OCI-LY3 (cell line): ENCODE measurements around the gene C2CD2L.

Experiments used
- H2AFZ ChIP-seq: fragments of 200-600, 300-600 bp; shearing (Covaris generic); 2 replicates; pipeline ENCODE4 v1.6.0; 2014; ENCODE audit warnings: antibody characterized with exemption, low read depth, low read length
- H3K27ac ChIP-seq: fragments of 200-600, 300-600 bp; sonication (generic); 2 replicates; pipeline ENCODE4 v1.5.1; 2014; ENCODE audit warnings: mild to moderate bottlenecking, low read length, moderate library complexity, mixed read lengths
- H3K27me3 ChIP-seq: fragments of 200-600, 300-600 bp; sonication (generic); 2 replicates; pipeline ENCODE4 v1.6.1; 2014; ENCODE audit warnings: low read depth, low read length, mixed read lengths
- H3K36me3 ChIP-seq: fragments of 200-600, 300-600 bp; sonication (generic); replicated peaks from 2 replicates; pipeline ENCODE3; 2014; ENCODE audit warnings: low read depth, low read length, mixed read lengths
- H3K4me1 ChIP-seq: fragments of 300-600, 200-600 bp; sonication (generic); 2 replicates; pipeline ENCODE4 v1.6.1; 2014; ENCODE audit warnings: low read length, mixed read lengths
- H3K4me2 ChIP-seq: fragments of 200-600, 300-600 bp; sonication (generic); 2 replicates; pipeline ENCODE4 v1.6.1; 2014; ENCODE audit warnings: low read length, mixed read lengths
- H3K4me3 ChIP-seq: fragments of 300-600, 200-600 bp; sonication (generic); 2 replicates; pipeline ENCODE4 v1.5.1; 2014; ENCODE audit warnings: antibody characterized with exemption, mild to moderate bottlenecking, low read length, moderate library complexity
- H3K79me2 ChIP-seq: fragments of 300-600, 200-600 bp; shearing (Covaris generic); 2 replicates; pipeline ENCODE4 v1.6.1; 2014; ENCODE audit warnings: mild to moderate bottlenecking, low read length, mixed read lengths
- H3K9ac ChIP-seq: fragments of 300-600, 200-600 bp; shearing (Covaris generic); 2 replicates; pipeline ENCODE4 v1.6.0; 2014; ENCODE audit warnings: mild to moderate bottlenecking, low read length, moderate library complexity
- H3K9me3 ChIP-seq: fragments of 200-600, 300-600 bp; shearing (Covaris generic); 2 replicates; pipeline ENCODE4 v1.6.1; 2014; ENCODE audit warnings: low read length, mixed read lengths; ENCODE audit not compliant: insufficient read depth
- H4K20me1 ChIP-seq: fragments of 200-600, 300-600 bp; sonication (generic); 2 replicates; pipeline ENCODE4 v1.6.1; 2016; ENCODE audit warnings: low read length, mixed read lengths; ENCODE audit not compliant: insufficient read depth
- EZH2phosphoT487 ChIP-seq: fragments of 200-600 bp; shearing (Covaris generic); IDR thresholded peaks from 2 replicates; pipeline ENCODE4 v1.6.1; 2018; ENCODE audit warnings: antibody characterized with exemption, mixed run types, low read depth
- TF ChIP-seq, protein P1 (sequence below): fragments of 200-600, 300-600 bp; sonication (generic); IDR thresholded peaks from 2 replicates; pipeline ENCODE4 v1.5.1; 2014; ENCODE audit warnings: antibody characterized with exemption, low read length, low read depth

Gene C2CD2L

DNA sequence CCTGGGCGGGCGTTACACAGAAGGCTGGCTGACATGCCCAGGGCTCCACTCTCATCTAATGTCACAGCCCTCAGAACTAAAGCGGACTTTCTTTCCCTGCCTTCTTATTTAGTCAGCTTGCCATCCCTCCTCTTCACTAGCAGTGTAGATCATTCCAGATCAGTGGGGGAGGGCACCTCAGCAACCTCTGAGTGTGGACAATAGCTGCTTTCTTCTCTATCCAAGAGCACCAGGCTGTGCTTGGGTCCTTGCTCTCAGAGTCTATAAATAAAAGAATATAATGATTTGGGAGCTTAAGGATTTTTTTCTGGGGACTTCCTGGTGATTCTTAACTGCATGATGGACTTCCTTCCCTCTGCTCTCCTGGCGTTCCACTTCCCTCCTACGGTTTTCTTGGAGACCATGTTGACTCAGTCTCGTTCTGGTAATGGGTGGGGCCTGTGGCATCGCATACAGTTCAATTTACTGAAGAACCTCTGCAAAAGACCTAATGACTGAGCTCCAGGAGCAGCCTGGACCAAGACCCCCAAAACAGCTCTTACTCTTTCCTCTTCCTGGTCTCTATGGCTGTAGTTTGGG is 25.4 kb upstream of the C2CD2L start:
- Histone ChIP-seq H4K20me1 (no peaks in the 10 kb centered on the region), H3K9me3 (no peaks in the 10 kb centered on the region), H3K27me3 (no peaks in the 10 kb centered on the region), H3K4me2 (no peak overlapping the region), H3K4me3 (no peak overlapping the region), H3K79me2 (peaks cover 14% of the 10 kb centered on the region), H3K9ac (no peak overlapping the region), H2AFZ (no peak overlapping the region), H3K4me1 (peaks cover 10% of the 10 kb centered on the region), H3K27ac (no peak overlapping the region), H3K36me3 (peaks cover 12% of the 10 kb centered on the region)
- TF ChIP-seq EZH2phosphoT487 = no peak
- TF ChIP-seq, protein P1, sequence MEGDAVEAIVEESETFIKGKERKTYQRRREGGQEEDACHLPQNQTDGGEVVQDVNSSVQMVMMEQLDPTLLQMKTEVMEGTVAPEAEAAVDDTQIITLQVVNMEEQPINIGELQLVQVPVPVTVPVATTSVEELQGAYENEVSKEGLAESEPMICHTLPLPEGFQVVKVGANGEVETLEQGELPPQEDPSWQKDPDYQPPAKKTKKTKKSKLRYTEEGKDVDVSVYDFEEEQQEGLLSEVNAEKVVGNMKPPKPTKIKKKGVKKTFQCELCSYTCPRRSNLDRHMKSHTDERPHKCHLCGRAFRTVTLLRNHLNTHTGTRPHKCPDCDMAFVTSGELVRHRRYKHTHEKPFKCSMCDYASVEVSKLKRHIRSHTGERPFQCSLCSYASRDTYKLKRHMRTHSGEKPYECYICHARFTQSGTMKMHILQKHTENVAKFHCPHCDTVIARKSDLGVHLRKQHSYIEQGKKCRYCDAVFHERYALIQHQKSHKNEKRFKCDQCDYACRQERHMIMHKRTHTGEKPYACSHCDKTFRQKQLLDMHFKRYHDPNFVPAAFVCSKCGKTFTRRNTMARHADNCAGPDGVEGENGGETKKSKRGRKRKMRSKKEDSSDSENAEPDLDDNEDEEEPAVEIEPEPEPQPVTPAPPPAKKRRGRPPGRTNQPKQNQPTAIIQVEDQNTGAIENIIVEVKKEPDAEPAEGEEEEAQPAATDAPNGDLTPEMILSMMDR = no peak

DNA sequence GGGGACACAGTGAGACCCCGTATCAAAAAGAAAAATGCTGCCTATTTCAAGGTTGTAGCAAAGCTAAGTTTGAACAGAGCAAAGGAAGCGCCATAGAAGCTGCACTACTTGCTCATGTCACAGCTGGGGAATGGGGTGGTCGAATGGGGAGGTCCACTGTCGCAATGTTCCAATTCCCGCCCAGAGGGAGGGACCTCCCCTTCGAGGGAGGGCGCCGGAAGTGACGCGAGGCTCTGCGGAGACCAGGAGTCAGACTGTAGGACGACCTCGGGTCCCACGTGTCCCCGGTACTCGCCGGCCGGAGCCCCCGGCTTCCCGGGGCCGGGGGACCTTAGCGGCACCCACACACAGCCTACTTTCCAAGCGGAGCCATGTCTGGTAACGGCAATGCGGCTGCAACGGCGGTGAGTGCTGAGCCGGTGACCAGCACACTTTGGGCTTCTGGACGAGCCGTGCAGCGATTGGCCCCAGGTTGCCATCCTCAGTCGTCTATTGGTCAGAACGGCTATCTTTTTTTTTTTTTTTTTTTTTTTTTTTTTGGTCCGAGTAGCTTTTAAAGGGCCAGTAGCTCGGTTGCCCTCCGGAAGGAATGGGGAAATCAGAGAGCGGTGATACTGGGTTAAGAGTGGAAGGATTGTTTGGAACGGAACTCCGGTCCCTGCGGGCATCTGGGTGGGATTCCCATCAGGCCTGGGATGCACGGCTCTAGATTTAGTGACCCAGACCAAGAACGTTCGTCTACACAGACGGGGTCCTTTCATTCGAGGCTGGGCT is 22.3 kb upstream of the C2CD2L start, which contains the start of gene HMBS:
TSS of gene HMBS (plus strand) at position 219 of the 774 bp plus-strand sequence. CDS start at position 372, 153 bp downstream.
- no peak for TF ChIP-seq EZH2phosphoT487
- TF ChIP-seq, protein P1 = no peak
- Histone ChIP-seq H3K9ac (peak within 1 kb of the TSS; percentile 87), H3K27ac (peak within 1 kb of the TSS; percentile 67)

DNA sequence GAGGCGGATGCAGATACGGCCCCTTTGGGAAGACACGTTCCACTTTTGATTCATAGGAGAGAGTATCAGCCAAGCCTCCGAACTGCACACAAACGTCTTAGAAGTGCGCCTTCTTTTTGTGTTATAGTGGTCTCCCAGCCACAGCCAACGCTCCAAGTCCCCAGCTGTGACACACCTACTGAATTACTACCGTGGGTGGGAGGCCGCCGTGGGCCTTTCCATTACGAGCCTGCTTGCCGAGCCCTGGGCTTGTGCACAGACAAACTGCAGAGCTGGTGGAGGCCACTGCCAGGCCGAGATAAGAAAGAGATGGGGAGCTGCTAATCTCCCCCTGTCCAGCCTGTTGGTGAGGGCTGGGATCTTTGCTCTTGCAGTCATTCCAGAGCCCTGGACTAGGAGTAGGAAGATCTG is 21.7 kb upstream of the C2CD2L start:
- peak overlapping the region; percentile 92 for H3K4me3 ChIP-seq
- H3K4me1 ChIP-seq = peaks cover 13% of the 10 kb centered on the region

More for the DNA sequence above, 22.3 kb upstream of the C2CD2L start, which contains the start of gene HMBS:
- Histone ChIP-seq H3K79me2 (peaks cover 14% of the 10 kb centered on the region), H3K4me1 (peaks cover 10% of the 10 kb centered on the region), H3K36me3 (peaks cover 3% of the 10 kb centered on the region), H3K4me2 (peak within 1 kb of the TSS; percentile 99), H4K20me1 (no peaks in the 10 kb centered on the region), H3K27me3 (no peaks in the 10 kb centered on the region), H3K9me3 (no peaks in the 10 kb centered on the region), H2AFZ (peak within 1 kb of the TSS; percentile 70; the same call in 1 of the 2 replicates), H3K4me3 (peak within 1 kb of the TSS; percentile 92)

More for the DNA sequence above, 21.7 kb upstream of the C2CD2L start:
- Histone ChIP-seq H3K27me3 (no peaks in the 10 kb centered on the region), H4K20me1 (no peaks in the 10 kb centered on the region), H3K9ac (peak overlapping the region; percentile 87), H3K9me3 (no peaks in the 10 kb centered on the region), H3K36me3 (peaks cover 3% of the 10 kb centered on the region), H3K27ac (peak overlapping the region; percentile 67), H2AFZ (0 out of 2 replicates have a peak overlapping the region, but pooled peaks have one; percentile 51), H3K4me2 (peak overlapping the region; percentile 99), H3K79me2 (peaks cover 14% of the 10 kb centered on the region)
- TF ChIP-seq, protein P1 = no peak
- no peak for TF ChIP-seq EZH2phosphoT487
